ENCODE data around the gene PSPC1.

PSPC1 gene

DNA sequence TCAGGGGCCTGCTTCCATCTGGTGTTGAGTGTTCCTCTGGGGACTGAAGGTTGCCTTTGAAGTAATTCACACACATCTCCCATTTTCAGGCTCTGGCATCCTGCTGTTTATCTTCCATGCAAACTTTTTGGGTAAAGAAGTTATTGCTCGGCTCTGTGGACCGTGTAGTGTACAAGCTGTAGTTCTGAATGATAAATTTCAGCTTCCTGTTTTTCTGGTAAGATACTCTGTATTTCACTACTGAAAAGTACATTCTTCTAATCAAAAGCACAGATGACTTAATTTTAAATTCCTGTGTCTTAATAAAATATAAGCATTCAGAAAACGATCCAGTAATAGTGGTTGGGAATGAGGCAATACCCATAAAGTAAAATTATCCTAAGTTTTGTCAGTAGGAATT, 112.6 kb downstream of the PSPC1 start:
- DNase-seq: no peak

DNA sequence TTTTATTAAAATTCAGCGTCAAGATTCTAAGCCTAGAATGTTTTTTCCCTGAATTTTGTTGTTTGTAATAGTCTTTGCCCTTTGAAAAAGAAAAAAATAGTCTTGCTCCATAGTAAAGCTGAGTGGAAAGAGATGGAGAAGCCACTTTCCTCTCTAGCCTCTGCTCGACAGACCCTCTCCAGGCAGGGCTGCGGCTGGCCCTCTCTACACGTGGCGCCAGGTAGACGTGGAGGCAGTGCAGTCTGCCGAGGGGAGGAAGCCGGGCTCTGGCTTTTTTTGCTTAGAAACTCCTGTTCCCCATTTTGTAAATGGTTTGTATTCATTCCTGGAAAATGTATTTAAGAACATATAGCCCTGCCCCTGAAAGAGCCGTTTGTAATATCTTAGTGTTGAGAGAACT, 114.0 kb downstream of the PSPC1 start:
- no peak for DNase-seq

DNA sequence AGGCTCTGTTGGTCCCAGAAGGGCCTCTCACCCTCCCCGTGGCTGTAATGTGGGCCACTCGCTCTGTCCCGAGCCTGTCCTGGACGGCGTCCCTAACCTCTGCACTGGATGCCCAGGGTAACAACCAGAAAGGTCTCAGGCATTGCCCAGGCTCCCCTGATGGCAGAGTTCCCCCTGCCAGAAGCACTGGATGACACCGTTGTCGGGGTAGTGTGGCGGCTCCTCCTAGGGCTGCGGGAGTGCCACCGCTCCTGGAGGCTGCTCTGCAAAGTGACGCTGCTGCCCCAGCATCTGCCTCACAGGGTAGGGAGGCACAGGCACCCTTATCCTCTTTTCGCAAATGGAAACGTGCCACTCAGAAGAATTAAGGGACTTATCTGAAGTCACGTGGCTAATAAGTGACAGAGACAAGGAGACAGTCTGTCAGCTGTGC, 117.3 kb downstream of the PSPC1 start:
- no peak for DNase-seq

GRCh38 chr13:19664481-19665230, 118.1 kb downstream of the PSPC1 start:
- no peak for DNase-seq

GRCh38 chr13:19663416-19663979, 119.2 kb downstream of the PSPC1 start:
- DNase-seq: no peak

GRCh38 chr13:19661561-19661960, 121.2 kb downstream of the PSPC1 start:
- no peak for DNase-seq

GRCh38 chr13:19661126-19661525, 121.6 kb downstream of the PSPC1 start:
- DNase-seq: no peak

- DNase-seq: no peak
These were observed 123.9 kb downstream of the PSPC1 start for GRCh38 chr13:19658831-19659230.

DNA sequence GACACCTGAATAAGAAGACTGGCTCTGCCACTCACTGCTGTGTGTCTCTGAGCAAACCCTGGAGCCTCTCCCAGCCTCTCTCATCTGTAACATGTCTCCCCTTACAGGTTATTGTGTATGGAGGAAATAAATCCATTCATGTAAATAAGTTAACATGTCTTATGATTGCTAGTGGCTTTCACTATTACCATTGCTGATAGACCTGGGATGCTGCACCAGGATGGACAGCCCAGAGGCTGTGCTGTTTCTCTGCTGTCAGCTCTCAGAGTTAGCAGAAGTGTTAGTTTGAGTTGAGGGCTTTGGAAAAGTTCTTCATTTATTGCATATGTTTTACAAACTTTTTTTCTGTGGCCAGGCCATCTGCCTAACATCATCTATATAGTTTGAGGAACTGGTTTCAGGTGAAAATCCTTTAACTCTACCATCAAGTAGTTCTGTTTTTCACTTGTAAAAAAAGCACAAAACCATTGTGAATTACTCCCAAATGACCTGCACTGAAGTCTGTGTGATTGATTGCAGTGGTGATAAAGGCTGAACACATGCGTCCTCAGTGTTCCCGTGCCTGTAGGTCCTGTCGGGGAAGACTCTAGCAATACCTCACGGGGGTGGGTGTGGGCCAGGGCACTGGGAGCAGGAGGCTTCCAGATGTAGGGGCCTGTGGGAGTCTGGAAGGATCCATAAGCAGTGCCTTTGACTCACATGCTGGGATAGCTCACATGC, 124.7 kb downstream of the PSPC1 start:
- no peak for DNase-seq

All from activated naive CD4-positive, alpha-beta T cell treated with anti-CD3 and anti-CD28 coated beads, Interleukin-2, amount 50 U/mL, for 16 hours (primary cell).